T-cell (primary cell): ENCODE measurements around the gene ANK3. TPM values are rescaled to one million over a fixed set of nuclear protein-coding genes. Genes with fewer than 3 reads are reported as not detected.

Experiments
- ATAC-seq, 4 experiments: fragments of 200-7000 bp in 3 of 4; fragments of 150-1000 bp in 1 of 4; cut with Tn5 transposase; replicated peaks in 1 of 4; 1 replicate in 3 of 4; 2 replicates in 1 of 4; pipeline ENCODE4 v1.10.0; 2021; ENCODE audit warnings: moderate library complexity in 3 of 4, mild to moderate bottlenecking in 2 of 4, moderate number of reproducible peaks in 1 of 4
- CTCF ChIA-PET, 2 donors: fragments of 300-600 bp; sonication (Branson Sonifier 250); formaldehyde crosslinking; loops; one replicate each; lab custom pipeline; 2022; ENCODE audit warnings: antibody characterized with exemption in 2 of 2; lab: Charles Lee
- POLR2A ChIA-PET, 2 donors: fragments of 300-600 bp; sonication (Branson Sonifier 250); formaldehyde crosslinking; loops; one replicate each; lab custom pipeline; 2022; ENCODE audit warnings: antibody characterized with exemption in 2 of 2; lab: Charles Lee
- DNase-seq, 35 experiments: peaks; one replicate each; pipeline versions ENCODE4 v3.0.0 to v3.0.0-alpha.2; 2013 to 2023
- H3K27ac ChIP-seq: one replicate; pipeline ENCODE4 v1.5.1; 2013; ENCODE audit warnings: low read length
- H3K27me3 ChIP-seq, 2 experiments: replicated peaks in 1 of 2; 1 replicate in 1 of 2; 2 replicates in 1 of 2; pipeline versions ENCODE4 v1.6.1 to v1.7.0; 2013; ENCODE audit warnings: low read length in 1 of 2, mixed read lengths in 1 of 2; ENCODE audit not compliant: control insufficient read depth in 2 of 2, insufficient read depth in 2 of 2; ENCODE audit errors: extremely low read depth in 1 of 2
- H3K36me3 ChIP-seq, 2 donors: 1 replicate in 1 of 2; 2 replicates in 1 of 2; pipeline versions ENCODE4 v1.6.1 to v1.7.0; 2013; ENCODE audit warnings: low read length in 1 of 2; ENCODE audit not compliant: control insufficient read depth in 2 of 2, insufficient read depth in 1 of 2; ENCODE audit errors: extremely low read depth in 1 of 2
- H3K4me1 ChIP-seq, 2 experiments: 1 replicate in 1 of 2; 2 replicates in 1 of 2; pipeline versions ENCODE4 v1.6.1 to v1.7.0; 2013; ENCODE audit warnings: low read length in 2 of 2, mixed read lengths in 1 of 2; ENCODE audit not compliant: insufficient read depth in 2 of 2, control insufficient read depth in 1 of 2; ENCODE audit errors: extremely low read depth in 1 of 2
- H3K4me3 ChIP-seq, 2 donors: 1 replicate in 1 of 2; 2 replicates in 1 of 2; pipeline versions ENCODE4 v1.5.1 to v1.7.0; 2013; ENCODE audit warnings: mild to moderate bottlenecking in 2 of 2, low read length in 1 of 2, moderate library complexity in 1 of 2; ENCODE audit not compliant: control insufficient read depth in 1 of 2; ENCODE audit errors: extremely low read depth in 1 of 2
- H3K9me3 ChIP-seq: 2 replicates; pipeline ENCODE4 v1.7.0; 2013
- H3K27ac Mint-ChIP-seq, 2 donors: one replicate each; pipeline ENCODE4 v1.8.0; 2020 to 2021; ENCODE audit warnings: mild to moderate bottlenecking in 2 of 2, mixed read lengths in 2 of 2
- H3K27me3 Mint-ChIP-seq, 2 donors: one replicate each; pipeline ENCODE4 v1.8.0; 2021 to 2022; ENCODE audit warnings: mixed read lengths in 2 of 2
- H3K36me3 Mint-ChIP-seq: one replicate; pipeline ENCODE4 v1.8.0; 2021; ENCODE audit warnings: mixed read lengths
- H3K4me1 Mint-ChIP-seq, 3 donors: one replicate each; pipeline ENCODE4 v1.8.0; 2020 to 2022; ENCODE audit warnings: mixed read lengths in 3 of 3, mild to moderate bottlenecking in 1 of 3
- H3K4me3 Mint-ChIP-seq, 3 donors: one replicate each; pipeline ENCODE4 v1.8.0; 2020 to 2022; ENCODE audit warnings: mild to moderate bottlenecking in 3 of 3, mixed read lengths in 3 of 3, moderate library complexity in 3 of 3
- H3K9me3 Mint-ChIP-seq, 3 donors: one replicate each; pipeline ENCODE4 v1.8.0; 2020 to 2022; ENCODE audit warnings: mixed read lengths in 3 of 3
- WGBS: methylation state at CpG from one replicate; pipeline ENCODE4 v1.1.5; 2013; ENCODE audit warnings: missing lambda C conversion rate; ENCODE audit not compliant: insufficient coverage; 5-methylcytosine and 5-hydroxymethylcytosine counted together
- total RNA-seq, 35 experiments: library from RNA in 6 of 35; stranded (reverse) in 6 of 35; fragments of 120-200 nt in 1 of 35; gene quantifications; one replicate each; pipeline versions ENCODE4 v1.2.1 to v1.2.4 and lab custom pipeline; 2013 to 2026

Gene ANK3
- total RNA-seq, 5 donors from 2014 or later (not counting 1 experiment from before 2014, with no cell fraction given), result 43.0 to 74.8 (median 56.7) TPM

DNA sequence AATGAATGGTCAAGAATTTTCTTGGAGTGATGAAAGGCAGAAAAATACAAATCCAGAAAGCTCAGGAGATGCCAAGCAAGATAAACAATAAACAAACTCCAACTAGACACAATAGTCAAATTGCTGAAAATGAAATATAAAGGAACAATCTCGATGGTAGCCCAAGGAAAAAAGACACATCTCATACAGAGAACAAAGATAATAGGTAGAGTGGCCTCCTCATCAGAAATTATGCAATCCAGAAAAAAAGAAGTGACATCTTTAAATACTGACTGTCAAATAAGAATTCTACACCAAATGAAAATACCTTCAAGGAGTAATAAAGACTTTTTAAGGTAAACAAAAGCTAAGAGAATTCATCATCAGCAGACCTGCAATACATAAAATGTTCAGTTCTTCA lies 150.4 kb downstream of the ANK3 start:
- no CpG with 5 or more reads among the region's 1 CpG for WGBS
- POLR2A ChIA-PET, result interaction anchor here in 1 of 2 donors (0.6 kb wide), 1 partner anchor 895 kb away, joined by 5 read pairs; no protein-coding TSS in a partner anchor
- CTCF ChIA-PET, result interaction anchor here in 1 of 2 donors (0.8 kb wide), 1 partner anchor 365 kb away, joined by 3 read pairs; no protein-coding TSS in a partner anchor

DNA sequence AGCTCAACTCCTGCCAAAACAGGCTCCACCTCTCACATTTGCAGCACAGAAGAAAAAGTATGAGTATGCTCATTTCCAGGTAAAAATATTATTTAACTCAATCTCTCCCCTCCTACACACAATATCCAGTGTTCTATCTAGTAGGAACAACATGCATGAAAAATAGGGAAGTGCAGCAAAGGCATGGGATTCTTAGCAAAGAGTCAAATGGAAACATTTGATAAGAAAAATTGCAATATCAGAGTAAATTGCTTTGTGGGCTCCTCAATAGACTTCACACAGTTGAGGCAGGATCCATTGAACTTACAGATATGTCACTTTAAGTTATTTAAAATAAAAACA lies 150.9 kb downstream of the ANK3 start:
- Histone ChIP-seq H3K4me3 (no peak overlapping the region), H3K4me1 (peaks cover 7 to 11% of the 10 kb centered on the region in 2 experiments), H3K9me3 (no peaks in the 10 kb centered on the region), H3K27me3 (no peaks in the 10 kb centered on the region), H3K27ac (no peak overlapping the region), H3K36me3 (no peaks in the 10 kb centered on the region)
- Mint-ChIP-seq H3K27ac (no peak overlapping the region), H3K4me3 (peak overlapping the region in 1 of 3 donors; percentile 70), H3K36me3 (peaks cover 8% of the 10 kb centered on the region), H3K4me1 (peaks cover 32 to 36% (median 34%) of the 10 kb centered on the region in 3 donors), H3K27me3 (no peaks in the 10 kb centered on the region), H3K9me3 (no peaks in the 10 kb centered on the region)
- POLR2A ChIA-PET, result interaction anchor here in 1 of 2 donors (0.6 kb wide), 1 partner anchor 895 kb away, joined by 5 read pairs; no protein-coding TSS in a partner anchor
- ATAC-seq, result no peak
- no peak for DNase-seq
- CTCF ChIA-PET, result interaction anchor here in 1 of 2 donors (0.8 kb wide), 1 partner anchor 365 kb away, joined by 3 read pairs; no protein-coding TSS in a partner anchor

More for the DNA sequence above, 150.4 kb downstream of the ANK3 start:
- no peak overlapping the region for H3K27ac ChIP-seq
- peak overlapping the region in 1 of 2 donors; percentile 0 for H3K27ac Mint-ChIP-seq
- H3K4me3 ChIP-seq, result no peak overlapping the region
- H3K9me3 ChIP-seq, result no peaks in the 10 kb centered on the region
- no peak for ATAC-seq
- peaks cover 4% of the 10 kb centered on the region for H3K36me3 Mint-ChIP-seq
- H3K27me3 Mint-ChIP-seq, result no peaks in the 10 kb centered on the region
- no peak overlapping the region for H3K4me3 Mint-ChIP-seq
- H3K27me3 ChIP-seq, result no peaks in the 10 kb centered on the region
- no peaks in the 10 kb centered on the region for H3K36me3 ChIP-seq
- peaks cover 32 to 36% (median 34%) of the 10 kb centered on the region in 3 donors for H3K4me1 Mint-ChIP-seq
- DNase-seq, result no peak
- peaks cover 7 to 11% of the 10 kb centered on the region in 2 experiments for H3K4me1 ChIP-seq
- H3K9me3 Mint-ChIP-seq, result no peaks in the 10 kb centered on the region

- H3K36me3 Mint-ChIP-seq, result peaks cover 9% of the 10 kb centered on the region
- no peaks in the 10 kb centered on the region for H3K36me3 ChIP-seq
- peak overlapping the region in 1 of 2 donors; percentile 5 for H3K4me3 ChIP-seq
- no peaks in the 10 kb centered on the region for H3K9me3 ChIP-seq
- POLR2A ChIA-PET, result interaction anchor here in 1 of 2 donors (0.6 kb wide), 1 partner anchor 894 kb away, joined by 5 read pairs; no protein-coding TSS in a partner anchor
- H3K9me3 Mint-ChIP-seq, result no peaks in the 10 kb centered on the region
- peak overlapping the region; percentile 42 to 70 (median 57) for H3K4me3 Mint-ChIP-seq
- CTCF ChIA-PET, result interaction anchor here (1.2 to 1.4 kb wide), 2 partner anchors 13 to 409 kb away, joined by 3 to 4 read pairs; no protein-coding TSS in a partner anchor
- peak in 3 of 35 experiments; percentile 0 to 16 (median 14) for DNase-seq
- 11% methylated on average over 1 of the region's 6 CpGs for WGBS
- peaks cover 32 to 36% (median 34%) of the 10 kb centered on the region in 3 donors for H3K4me1 Mint-ChIP-seq
- H3K27me3 ChIP-seq, result no peaks in the 10 kb centered on the region
- H3K27ac Mint-ChIP-seq, result peak overlapping the region; percentile 44 to 48
- peaks cover 7 to 11% of the 10 kb centered on the region in 2 experiments for H3K4me1 ChIP-seq
- peak overlapping the region; percentile 38 for H3K27ac ChIP-seq
- ATAC-seq, result peak in 1 of 4 experiments; percentile 50
- no peaks in the 10 kb centered on the region for H3K27me3 Mint-ChIP-seq
These were observed 151.5 kb downstream of the ANK3 start for GRCh38 chr10:60237977-60238758.

GRCh38 chr10:60236869-60237524 lies 152.7 kb downstream of the ANK3 start:
- Mint-ChIP-seq H3K27ac (peak overlapping the region; percentile 44 to 60), H3K27me3 (no peaks in the 10 kb centered on the region), H3K36me3 (peaks cover 9% of the 10 kb centered on the region), H3K4me1 (peaks cover 32 to 36% (median 34%) of the 10 kb centered on the region in 3 donors), H3K4me3 (peak overlapping the region; percentile 60 to 77 (median 70)), H3K9me3 (no peaks in the 10 kb centered on the region)
- DNase-seq (peak in 15 of 35 experiments; percentile 0 to 32 (median 2)), ATAC-seq (peak; percentile 47 to 77 (median 62))
- H3K4me1 ChIP-seq, result peaks cover 7 to 11% of the 10 kb centered on the region in 2 experiments
- WGBS, result 0% methylated on average over 4 of the region's 9 CpGs
- no peaks in the 10 kb centered on the region for H3K9me3 ChIP-seq
- H3K4me3 ChIP-seq, result peak overlapping the region; percentile 30 to 67
- CTCF ChIA-PET, result interaction anchor here (0.5 to 1.4 kb wide), 4 partner anchors 12 to 1896 kb away, joined by 3 to 4 read pairs (median 4); no protein-coding TSS in a partner anchor
- POLR2A ChIA-PET, result no interaction called here
- peak overlapping the region; percentile 47 for H3K27ac ChIP-seq
- no peaks in the 10 kb centered on the region for H3K27me3 ChIP-seq
- H3K36me3 ChIP-seq, result no peaks in the 10 kb centered on the region

DNA sequence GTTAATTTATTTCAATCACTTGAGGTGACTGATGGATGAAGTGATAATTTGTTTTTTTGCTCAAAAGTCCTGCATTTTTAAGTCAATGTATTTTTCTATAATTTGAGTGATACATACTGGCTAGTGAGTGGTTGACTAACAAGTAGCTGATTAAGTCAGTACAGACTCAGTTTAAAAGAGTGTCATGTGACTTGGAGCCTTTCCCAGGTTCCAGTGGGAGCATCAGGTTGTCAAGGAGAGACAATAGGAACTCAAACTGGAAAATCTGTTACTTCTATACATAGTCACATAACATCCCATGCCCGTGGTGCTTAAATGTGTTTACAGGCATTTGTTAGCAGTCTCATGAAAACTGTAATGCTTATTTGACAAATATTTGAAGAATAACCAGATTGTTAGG lies 154.7 kb downstream of the ANK3 start:
- peaks cover 31 to 33% (median 32%) of the 10 kb centered on the region in 3 donors for H3K4me1 Mint-ChIP-seq
- no peak for ATAC-seq
- H3K27me3 ChIP-seq, result no peaks in the 10 kb centered on the region
- ChIA-PET CTCF (no interaction called here), POLR2A (no interaction called here)
- H3K4me1 ChIP-seq, result peaks cover 7 to 11% of the 10 kb centered on the region in 2 experiments
- H3K27ac Mint-ChIP-seq, result no peak overlapping the region
- no peak overlapping the region for H3K27ac ChIP-seq
- H3K36me3 ChIP-seq, result no peaks in the 10 kb centered on the region
- DNase-seq, result no peak
- no peaks in the 10 kb centered on the region for H3K9me3 ChIP-seq
- H3K4me3 Mint-ChIP-seq, result no peak overlapping the region
- no peak overlapping the region for H3K4me3 ChIP-seq
- no peaks in the 10 kb centered on the region for H3K9me3 Mint-ChIP-seq
- H3K27me3 Mint-ChIP-seq, result no peaks in the 10 kb centered on the region
- WGBS, result no CpG with 5 or more reads among the region's 1 CpG
- peaks cover 9% of the 10 kb centered on the region for H3K36me3 Mint-ChIP-seq

- no peak for DNase-seq
- Histone ChIP-seq H3K27me3 (no peaks in the 10 kb centered on the region), H3K27ac (no peak overlapping the region), H3K4me3 (no peak overlapping the region), H3K4me1 (peaks cover 7 to 11% of the 10 kb centered on the region in 2 experiments), H3K36me3 (no peaks in the 10 kb centered on the region), H3K9me3 (no peaks in the 10 kb centered on the region)
- ATAC-seq, result no peak
- Mint-ChIP-seq H3K4me3 (no peak overlapping the region), H3K27me3 (no peaks in the 10 kb centered on the region), H3K4me1 (peaks cover 30 to 32% (median 31%) of the 10 kb centered on the region in 3 donors), H3K9me3 (no peaks in the 10 kb centered on the region), H3K36me3 (peaks cover 9% of the 10 kb centered on the region), H3K27ac (no peak overlapping the region)
- no CpG with 5 or more reads among the region's 4 CpGs for WGBS
- CTCF ChIA-PET, result no interaction called here
- POLR2A ChIA-PET, result no interaction called here
These were observed 155.1 kb downstream of the ANK3 start for GRCh38 chr10:60234551-60234950.
